Measurements from ENCODE around the gene ATOSA. TPM values are rescaled to one million over a fixed set of nuclear protein-coding genes. Genes with fewer than 3 reads are reported as not detected.

The ATOSA gene
- total RNA-seq, 1 donor from 2014 or later, result 63.3 TPM

- TF ChIP-seq POLR2A (IDR thresholded peaks at IDR 0.05) (no peak), POLR2AphosphoS5 (IDR thresholded peaks at IDR 0.05; ENCODE audit: insufficient read depth in 1 of 2, low read depth in 1 of 2) (no peak), CTCF (IDR thresholded peaks at IDR 0.05) (no peak)
- Histone ChIP-seq H3K4me3 (no peak overlapping the region), H3K9me3 (no peaks in the 10 kb centered on the region), H3K27me3 (no peaks in the 10 kb centered on the region), H3K27ac (no peak overlapping the region), H3K4me1 (no peaks in the 10 kb centered on the region), H3K36me3 (peaks cover 0 to 13% of the 10 kb centered on the region in 2 donors)
- no peak for DNase-seq (ENCODE audit: extremely low spot score in 2 of 2)
- intact Hi-C loops (cut with DNase I), result no loop called here
Observed at GRCh38 chr15:52636459-52636858, 42.7 kb downstream of the ATOSA start.

GRCh38 chr15:52635908-52636307 is 43.3 kb downstream of the ATOSA start:
- H3K27me3 ChIP-seq, result no peaks in the 10 kb centered on the region
- no peak overlapping the region for H3K27ac ChIP-seq
- TF ChIP-seq POLR2A (IDR thresholded peaks at IDR 0.05), result no peak
- no peak for TF ChIP-seq CTCF (IDR thresholded peaks at IDR 0.05)
- no peak for TF ChIP-seq POLR2AphosphoS5 (IDR thresholded peaks at IDR 0.05; ENCODE audit: insufficient read depth in 1 of 2, low read depth in 1 of 2)
- H3K4me3 ChIP-seq, result no peak overlapping the region
- H3K9me3 ChIP-seq, result no peaks in the 10 kb centered on the region
- peaks cover 0 to 15% of the 10 kb centered on the region in 2 donors for H3K36me3 ChIP-seq
- DNase-seq (ENCODE audit: extremely low spot score in 2 of 2), result no peak
- no peaks in the 10 kb centered on the region for H3K4me1 ChIP-seq
- intact Hi-C loops (cut with DNase I), result no loop called here

Other genes with a start within 250 kb of the ATOSA start
- 31.2 TPM for gene MYO5A, start 150.5 kb downstream of the ATOSA start, total RNA-seq
- gene ARPP19, start 110.4 kb downstream of the ATOSA start, total RNA-seq, result 62.9 TPM
- gene ONECUT1, start 110.9 kb upstream of the ATOSA start, total RNA-seq, result not detected